ENCODE data around the gene ADAMTS3.
"Not testable (repeated sequence)": the region's sequence is repeated elsewhere in the genome, so short reads cannot be mapped to it uniquely, and the experiment has no call there.

Gene ADAMTS3

GRCh38 chr4:72553540-72554337 is 15.3 kb downstream of the ADAMTS3 start:
- DNase-seq (ENCODE audit: low spot score), result no peak

DNA sequence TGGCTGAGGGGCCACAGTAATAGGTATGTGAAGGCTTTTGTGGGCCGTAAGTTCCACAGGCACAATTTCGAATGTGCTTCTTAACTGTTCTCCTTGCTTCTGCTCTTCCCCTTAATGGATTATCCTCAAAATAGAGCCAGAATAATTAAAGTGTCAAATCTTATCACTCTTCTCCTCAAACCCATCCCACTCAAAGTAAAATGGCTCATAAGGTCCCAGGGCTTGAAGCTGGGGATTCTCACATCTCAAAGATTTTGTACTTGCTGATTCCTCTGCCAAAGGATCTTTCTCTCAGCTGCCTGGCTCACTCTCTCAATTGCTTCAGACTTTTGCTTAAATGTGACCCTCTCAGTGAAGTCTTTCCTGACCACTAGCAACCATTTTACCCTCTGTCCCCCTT is 16.6 kb downstream of the ADAMTS3 start:
- DNase-seq (ENCODE audit: low spot score), result no peak

- no peak for DNase-seq (ENCODE audit: low spot score)
These were observed 22.6 kb downstream of the ADAMTS3 start for GRCh38 chr4:72546456-72546855.

- DNase-seq (ENCODE audit: low spot score), result not testable (repeated sequence)
These were observed 28.3 kb downstream of the ADAMTS3 start for GRCh38 chr4:72540694-72541093.

DNA sequence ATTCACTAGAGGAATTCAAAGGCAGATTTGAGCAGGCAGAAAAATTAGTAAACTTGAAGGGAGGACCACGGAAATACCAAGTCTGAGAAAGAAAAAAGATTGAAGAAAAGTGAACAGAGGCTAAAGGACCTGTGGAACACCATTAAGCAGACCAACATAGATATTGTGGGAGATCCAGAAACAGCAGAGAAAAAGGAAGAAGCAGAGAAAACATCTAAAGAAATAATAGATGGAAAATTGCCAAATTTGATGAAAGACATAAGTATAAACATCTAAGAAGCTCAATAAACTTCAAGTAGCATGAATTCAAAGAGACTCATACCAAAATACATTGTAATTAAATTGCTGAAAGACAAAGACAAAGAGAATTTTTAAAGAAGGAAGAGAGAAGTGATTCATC is 31.0 kb downstream of the ADAMTS3 start:
- DNase-seq (ENCODE audit: low spot score), result no peak

DNA sequence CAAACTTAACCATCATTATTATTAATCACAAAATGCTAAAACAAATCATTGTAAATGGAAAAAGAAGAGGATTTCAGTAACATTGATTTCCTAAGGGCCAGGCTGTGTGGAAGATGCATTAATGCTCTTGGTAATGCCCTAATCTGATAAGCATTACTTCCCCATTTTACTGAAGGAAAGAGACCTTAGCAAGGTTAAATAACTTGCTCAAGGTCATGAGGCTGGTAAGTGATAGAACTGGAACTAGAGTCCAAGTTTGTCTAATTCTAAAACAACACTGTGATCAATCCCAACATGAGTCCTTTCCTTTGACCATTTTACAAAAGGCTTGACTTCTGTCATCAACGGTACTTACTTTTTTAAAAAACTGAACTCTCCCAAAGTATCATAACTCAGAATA is 32.6 kb downstream of the ADAMTS3 start:
- no peak for DNase-seq (ENCODE audit: low spot score)

- DNase-seq (ENCODE audit: low spot score), result no peak
These were observed 37.2 kb downstream of the ADAMTS3 start for GRCh38 chr4:72531768-72532290.

DNA sequence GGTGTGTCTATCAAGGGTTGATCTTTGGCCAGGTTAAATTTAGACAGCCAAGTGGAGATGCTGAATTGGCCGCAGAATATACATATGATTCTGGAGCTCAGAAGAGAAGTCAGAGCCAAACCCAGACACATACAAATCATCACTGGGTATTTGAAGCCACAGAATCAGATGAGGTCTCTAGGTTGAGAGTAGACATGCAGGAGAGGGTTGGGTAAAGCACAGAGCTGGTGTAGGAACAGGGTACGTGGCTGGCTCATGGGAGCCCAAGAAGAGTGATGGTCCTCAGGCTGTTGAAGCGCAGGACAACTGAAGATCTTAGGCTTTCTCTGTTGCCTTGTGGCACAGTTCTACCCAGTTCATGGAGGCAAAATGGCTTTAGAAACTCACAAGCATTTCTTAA is 37.7 kb downstream of the ADAMTS3 start:
- no peak for DNase-seq (ENCODE audit: low spot score)

DNA sequence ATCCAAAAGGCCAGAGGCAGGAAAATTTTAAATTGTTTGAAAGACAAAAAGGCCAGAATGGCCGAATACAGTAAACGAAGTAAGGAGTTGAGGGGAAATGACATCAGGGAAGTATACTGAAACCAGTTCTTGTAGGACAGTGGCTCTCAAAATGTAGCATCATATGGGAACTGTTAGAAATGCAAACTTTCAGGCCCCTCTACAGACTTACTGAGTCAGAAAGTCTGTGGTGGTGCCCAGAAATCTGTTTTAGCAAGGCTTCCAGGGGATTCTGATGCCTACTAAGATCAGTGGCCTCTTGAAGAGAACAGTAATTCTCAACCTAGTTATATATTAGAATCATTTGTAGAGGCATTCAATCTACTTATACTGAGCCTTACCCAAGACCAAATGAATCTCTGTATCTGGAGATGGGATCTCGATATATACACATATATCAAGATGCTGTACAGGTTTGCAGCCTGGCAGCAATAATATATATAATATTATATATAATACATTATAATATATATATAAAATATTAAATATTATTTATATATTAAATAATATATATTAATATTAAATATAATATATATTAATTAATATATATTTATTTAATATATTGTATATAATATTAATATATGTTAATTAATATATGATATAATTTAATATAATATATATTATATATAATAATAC is 39.7 kb downstream of the ADAMTS3 start:
- DNase-seq (ENCODE audit: low spot score), result no peak

DNA sequence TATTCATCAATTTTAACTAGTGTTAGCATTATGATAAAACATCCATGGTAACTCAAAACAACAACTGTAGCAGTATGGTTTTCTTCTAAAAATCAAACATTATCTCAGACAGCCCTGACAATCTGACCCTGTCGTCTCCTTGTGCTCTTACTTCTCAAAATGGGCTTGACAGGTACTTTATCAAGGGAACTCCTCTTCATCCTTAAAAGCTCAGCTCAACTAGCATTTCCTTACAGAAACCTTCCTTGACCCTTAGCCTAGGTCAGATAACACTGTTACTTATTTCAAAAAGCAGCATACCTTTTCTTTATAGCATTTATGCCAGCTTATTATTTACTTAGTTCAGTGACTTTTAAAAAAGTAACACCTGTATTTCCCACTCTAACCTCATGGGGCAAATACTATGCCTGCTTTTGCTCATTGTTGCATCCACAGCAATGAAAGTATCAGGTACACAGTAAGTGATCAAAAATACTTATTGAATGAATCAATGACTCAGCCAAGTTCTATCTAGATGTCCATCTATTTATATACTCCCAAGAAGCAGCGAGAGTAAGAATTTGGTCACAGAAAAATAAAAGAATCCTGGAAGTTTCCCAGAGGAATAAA is 41.9 kb downstream of the ADAMTS3 start:
- no peak for DNase-seq (ENCODE audit: low spot score)

DNA sequence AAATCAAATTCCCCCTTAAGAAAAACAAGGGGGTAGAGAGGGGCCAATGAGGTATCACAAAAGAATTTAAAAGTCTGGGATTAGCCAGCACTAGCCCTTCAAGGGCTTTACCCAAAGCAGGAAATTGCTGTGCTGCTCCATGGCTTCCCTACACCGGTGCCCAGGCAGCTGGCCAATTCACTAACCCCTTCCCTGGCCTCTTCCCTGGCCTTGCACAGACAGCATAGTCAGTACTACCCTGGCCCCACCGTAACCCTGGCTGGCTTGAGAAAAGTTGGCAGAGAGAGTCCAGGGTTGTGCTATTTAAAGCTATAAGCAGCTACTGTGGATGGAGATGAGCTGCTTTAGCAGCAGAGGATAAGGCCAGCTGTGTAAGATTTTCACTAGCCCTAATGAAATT is 43.1 kb downstream of the ADAMTS3 start:
- DNase-seq (ENCODE audit: low spot score), result no peak

DNA sequence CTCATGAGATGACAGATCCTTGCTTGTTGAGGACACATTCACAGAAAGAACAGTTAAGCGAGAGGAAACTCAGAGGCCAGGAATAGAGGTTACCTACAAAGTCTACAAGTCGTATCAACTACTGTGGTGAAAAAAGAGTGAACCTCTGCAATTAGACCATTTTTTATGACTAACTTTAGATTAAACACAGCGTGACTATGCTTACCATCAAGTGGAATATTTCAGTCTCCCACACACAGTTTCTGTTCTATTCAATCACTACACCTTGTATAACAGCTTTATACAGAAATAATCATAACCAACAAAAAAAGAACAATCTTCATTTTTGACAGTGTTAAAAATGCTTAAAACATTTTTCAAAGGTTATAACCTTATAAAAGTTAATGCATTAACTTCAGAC is 46.6 kb downstream of the ADAMTS3 start:
- no peak for DNase-seq (ENCODE audit: low spot score)

- no peak for DNase-seq (ENCODE audit: low spot score)
These were observed 55.8 kb downstream of the ADAMTS3 start for GRCh38 chr4:72513227-72513626.

DNA sequence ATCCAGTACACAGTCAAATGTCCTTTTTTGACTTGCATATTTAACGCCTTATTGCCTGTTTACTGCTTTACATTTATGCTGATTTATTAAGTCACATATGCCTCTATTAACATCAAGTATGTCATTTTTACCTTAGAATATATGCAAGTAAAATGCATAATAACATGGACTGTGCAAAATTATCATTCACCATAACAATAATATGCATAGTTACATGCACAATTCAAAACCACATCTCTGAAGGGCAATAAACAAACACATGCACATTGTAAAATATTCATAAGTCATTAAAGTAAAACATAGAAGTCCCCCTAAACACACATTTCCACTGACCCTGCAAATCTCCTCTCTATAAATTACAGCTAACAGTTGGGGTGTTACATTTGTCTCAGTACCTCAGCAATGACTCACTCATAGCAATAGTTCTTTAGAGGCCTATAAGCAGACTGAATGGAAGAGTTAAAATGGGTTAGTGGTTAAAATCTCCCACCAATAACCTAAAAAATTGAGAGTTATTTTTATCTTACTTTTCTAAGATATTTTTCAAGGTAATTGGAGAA is 61.1 kb downstream of the ADAMTS3 start:
- DNase-seq (ENCODE audit: low spot score), result no peak

- DNase-seq (ENCODE audit: low spot score), result no peak
These were observed 61.9 kb downstream of the ADAMTS3 start for GRCh38 chr4:72507167-72507566.

GRCh38 chr4:72505314-72505744 is 63.7 kb downstream of the ADAMTS3 start:
- DNase-seq (ENCODE audit: low spot score), result peak; percentile 28

DNA sequence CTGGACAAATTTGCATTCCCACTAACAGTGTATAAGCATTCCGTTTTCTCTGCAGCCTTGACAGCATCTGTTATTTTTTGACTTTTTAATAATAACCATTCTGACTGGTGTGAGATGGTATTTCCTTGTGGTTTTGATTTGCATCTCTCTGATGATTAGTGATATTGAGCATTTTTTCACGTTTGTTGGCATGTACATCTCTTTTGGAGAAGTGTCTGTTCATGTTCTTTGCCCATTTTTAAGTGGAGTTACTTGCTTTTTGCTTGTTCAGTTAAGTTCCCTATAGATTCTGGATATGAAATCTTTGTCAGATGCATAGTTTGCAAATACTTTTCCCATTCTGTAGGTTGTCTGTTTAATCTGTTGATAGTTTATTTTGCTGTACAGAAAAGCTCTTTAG is 68.8 kb downstream of the ADAMTS3 start:
- no peak for DNase-seq (ENCODE audit: low spot score)

GRCh38 chr4:72496119-72496518 is 72.9 kb downstream of the ADAMTS3 start:
- DNase-seq (ENCODE audit: low spot score), result no peak

- DNase-seq (ENCODE audit: low spot score), result no peak
These were observed 74.9 kb downstream of the ADAMTS3 start for GRCh38 chr4:72494156-72494555.

- no peak for DNase-seq (ENCODE audit: low spot score)
These were observed 79.8 kb downstream of the ADAMTS3 start for GRCh38 chr4:72489267-72489666.

GRCh38 chr4:72486991-72487390 is 82.0 kb downstream of the ADAMTS3 start:
- no peak for DNase-seq (ENCODE audit: low spot score)

DNA sequence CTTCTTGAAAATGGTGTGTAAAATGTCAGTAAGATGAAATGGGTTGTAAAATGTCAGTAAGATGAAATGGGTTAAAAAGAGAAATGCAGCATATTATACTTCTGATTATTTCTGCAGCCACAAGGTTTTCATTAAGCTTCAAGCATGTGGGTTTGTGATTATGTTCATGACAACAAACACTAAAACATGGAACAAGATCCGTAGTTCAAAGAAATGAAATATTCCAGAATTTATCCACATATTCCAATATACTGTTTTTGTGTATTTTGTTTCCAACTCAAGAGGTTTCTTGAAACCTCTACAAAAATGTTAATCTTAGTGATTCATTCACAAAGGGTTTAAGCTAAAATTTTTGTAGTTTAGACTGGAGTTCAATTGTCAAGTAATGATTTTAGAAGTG is 84.0 kb downstream of the ADAMTS3 start:
- no peak for DNase-seq (ENCODE audit: low spot score)

Measured in pons (tissue), 1 donor.